ENCODE results near the gene SKOR2.
A peak's percentile ranks its signal among the peaks of the same experiment; 100 is the strongest.
"Not testable (repeated sequence)": the region's sequence is repeated elsewhere in the genome, so short reads cannot be mapped to it uniquely, and the experiment has no call there.

Gene SKOR2

DNA sequence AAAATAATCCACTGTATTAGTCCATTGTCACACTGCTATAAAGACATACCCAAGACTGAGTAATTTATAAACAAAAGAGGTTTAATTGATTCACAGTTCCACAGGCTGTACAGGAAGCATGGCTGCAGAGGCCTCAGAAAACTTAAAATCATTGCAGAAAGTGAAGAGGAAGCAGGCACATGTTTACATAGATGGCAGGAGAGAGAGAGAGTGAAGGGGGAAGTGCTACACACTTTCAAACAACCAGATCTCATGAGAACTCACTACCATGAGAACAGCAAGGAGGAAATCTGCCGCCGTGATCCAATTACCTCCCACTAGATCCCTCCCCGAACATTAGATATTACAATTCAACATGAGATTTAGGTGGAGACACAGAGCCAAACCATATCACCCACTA lies 55.5 kb downstream of the SKOR2 start:
- DNase-seq = not testable (repeated sequence)

DNA sequence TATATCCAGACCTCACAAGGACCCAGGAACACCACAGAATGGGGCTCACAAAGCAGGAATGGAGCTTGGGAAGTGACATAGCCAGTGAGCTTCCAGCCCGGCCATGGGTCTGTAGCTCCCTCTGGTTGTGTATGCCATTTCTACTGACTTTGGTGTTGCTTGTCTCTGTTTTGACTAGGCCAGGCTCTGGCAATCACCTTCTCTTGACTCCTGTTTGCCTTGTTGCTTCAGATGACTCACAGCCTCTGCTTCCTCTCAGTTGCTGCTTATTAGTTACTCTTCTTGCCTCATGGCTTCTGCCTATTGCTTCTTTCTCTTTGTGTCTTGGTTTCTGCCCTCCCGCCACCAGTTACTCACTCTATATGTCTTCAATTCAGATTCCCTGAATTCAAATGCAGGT lies 59.5 kb downstream of the SKOR2 start:
- no peak for DNase-seq

GRCh38 chr18:47187721-47188120 lies 63.7 kb downstream of the SKOR2 start:
- DNase-seq = no peak

DNA sequence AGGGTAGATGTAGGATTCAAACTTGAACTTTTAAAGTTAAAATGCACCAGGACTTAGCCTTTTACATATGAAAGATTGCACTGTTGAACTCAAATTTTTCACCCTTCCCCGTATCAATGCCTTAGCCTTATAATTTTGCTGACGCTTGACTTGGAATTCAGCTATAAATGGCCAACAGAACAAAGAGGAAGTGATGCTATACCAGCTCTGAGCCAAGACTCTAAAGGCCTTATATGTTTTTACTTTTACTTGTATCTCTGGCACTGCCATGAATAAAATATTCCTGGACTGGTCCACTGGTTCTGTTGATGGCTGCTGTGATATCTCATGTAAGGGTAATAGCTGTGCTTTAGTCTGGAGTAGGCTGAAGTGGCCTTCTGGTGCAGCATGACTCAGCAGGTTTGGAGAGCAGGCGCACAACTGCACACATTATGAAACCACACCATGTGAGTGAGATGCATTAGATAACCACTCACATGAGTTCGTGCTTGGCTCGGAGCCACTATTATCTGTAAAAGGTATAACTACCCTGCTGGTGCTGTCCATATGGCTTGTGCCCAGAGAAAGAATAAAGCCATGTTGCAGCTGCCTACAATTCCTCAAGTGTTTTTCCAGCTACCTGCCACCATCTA lies 66.9 kb downstream of the SKOR2 start:
- no peak for DNase-seq

DNA sequence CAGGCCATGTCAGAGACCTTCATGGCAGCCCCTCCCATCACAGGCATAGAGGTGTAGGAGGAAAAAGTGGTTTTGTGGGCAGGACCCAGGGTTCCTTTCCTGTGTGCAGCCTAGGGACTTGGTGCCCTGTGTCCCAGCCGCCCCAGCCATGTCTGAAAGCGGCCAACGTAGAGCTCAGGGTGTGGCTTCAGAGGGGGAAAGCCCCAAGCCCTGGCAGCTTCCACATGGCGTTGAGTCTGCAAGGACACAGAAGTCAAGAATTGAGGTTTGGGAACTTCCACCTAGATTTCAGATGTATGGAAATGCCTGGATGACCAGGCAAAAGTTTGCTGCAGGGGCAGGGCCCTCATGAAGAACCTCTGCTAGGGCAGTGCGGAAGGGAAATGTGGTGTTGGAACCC lies 69.3 kb downstream of the SKOR2 start:
- not testable (repeated sequence) for DNase-seq

DNA sequence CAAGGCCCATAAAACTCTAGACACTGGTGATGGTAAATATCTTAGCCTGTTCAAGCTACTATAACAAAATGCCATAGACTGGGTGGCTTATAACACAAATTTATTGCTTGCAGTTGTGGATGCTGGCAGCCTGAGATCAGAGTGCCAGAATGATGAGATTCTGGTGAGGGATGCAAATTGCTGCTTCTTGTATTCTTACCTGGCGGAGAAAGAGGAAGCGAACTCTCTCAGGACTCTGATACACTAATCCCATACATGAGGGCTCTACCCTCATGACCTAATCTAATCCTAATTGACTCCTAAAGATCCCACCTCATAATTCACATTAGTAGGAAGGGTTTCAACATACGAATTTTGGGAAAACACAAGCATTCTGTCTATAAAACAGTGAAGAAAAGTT lies 70.7 kb downstream of the SKOR2 start:
- no peak for DNase-seq

- no peak for DNase-seq
Observed at GRCh38 chr18:47179520-47179919, 71.9 kb downstream of the SKOR2 start.

DNA sequence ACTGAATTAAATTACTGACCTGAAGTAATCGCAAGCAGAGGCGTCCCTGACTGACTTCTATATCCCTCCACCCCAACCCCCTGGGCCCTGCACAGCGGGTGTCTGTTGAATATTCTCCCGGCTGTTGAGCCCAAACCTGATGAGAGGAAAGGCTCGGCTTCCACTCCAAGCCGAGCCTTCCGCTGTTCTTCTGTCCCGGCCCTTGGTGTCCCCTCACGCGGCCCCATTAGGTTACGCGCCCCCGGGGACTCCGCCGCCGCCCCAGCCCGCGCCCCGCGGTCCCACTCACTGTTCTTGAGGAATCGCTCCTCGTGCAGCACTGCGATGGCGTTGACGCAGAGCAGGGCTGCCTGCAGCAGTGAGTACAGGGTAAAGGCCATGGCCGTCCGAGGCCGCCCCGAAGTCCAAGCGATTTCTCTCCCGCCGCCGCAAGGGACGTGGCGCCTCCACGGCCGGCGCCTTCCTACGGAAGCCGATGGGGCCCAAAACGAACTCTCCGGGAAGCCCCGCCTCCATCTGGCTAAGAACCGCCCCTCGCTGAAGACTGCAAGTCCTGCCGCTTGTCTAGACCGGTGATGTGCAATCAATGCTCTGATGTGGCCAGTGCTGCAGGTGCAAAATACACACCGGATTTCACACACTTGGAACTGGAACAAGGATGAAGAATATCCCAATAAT lies 75.4 kb downstream of the SKOR2 start, which contains the start of gene IER3IP1:
Gene IER3IP1, minus strand, starts transcription at position 467 of the 678 bp plus-strand sequence. Its CDS starts 87 bp downstream, at position 380.
- DNase-seq = peak; percentile 89

GRCh38 chr18:47175283-47175897 lies 76.1 kb downstream of the SKOR2 start:
- no peak for DNase-seq

- no peak for DNase-seq
Observed at GRCh38 chr18:47174545-47175116, 76.8 kb downstream of the SKOR2 start.

- no peak for DNase-seq
Observed at GRCh38 chr18:47172476-47172875, 79.0 kb downstream of the SKOR2 start.

DNA sequence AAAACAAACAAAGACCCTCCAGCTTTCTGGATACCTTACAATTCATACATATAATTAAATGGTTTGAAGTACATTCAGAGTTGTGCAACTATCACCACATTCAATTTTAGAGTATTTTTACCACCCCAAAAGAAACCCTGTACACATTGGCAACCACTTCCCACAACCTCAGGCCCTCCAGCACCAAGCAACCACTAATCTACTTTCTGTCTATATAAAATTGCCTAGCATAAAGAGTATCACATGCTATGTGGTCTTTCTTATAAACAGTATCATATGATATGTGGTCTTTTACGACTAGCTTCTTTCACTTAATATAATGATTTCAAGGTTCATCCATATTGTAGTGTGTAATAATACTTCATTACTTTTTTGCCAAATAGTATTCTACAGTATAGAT lies 82.5 kb downstream of the SKOR2 start:
- DNase-seq = no peak

GRCh38 chr18:47168509-47168908 lies 83.0 kb downstream of the SKOR2 start:
- no peak for DNase-seq

DNA sequence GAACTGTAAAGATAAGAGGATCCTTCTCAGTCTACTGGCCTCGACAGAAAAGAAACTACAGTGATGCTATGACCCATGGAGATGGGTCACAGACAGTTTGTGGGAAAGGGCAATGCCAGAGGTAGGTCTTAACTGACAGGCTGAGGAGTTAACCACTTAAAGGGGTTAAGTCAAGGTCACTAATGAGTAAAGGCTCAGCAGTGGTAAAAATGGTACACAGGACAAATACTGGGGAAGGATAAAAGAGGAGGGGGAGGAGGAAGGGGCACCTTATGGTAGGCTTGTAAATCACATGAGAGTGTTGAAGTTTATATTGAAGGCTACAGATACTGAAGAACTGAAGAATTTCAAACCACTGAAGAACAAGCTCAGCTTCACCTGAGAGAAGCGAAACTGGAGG lies 85.2 kb downstream of the SKOR2 start:
- no peak for DNase-seq

DNA sequence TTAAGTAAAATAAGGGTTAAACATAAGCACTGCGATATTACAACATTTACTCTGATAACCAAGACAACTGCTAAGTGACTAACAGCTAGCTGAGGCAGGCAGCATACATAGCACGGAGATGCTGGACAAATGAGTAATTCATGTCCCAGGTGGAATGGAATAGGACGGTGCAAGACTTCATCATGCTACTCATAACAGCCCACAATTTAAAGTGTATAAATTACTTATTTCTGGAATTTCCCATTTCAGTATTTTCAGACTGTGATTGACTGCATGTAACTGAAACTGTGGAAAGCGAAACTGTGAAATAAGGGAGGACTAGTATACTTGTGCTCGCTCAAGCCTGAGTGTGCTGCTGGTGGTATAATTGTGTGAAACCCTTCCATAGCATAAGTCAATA lies 88.2 kb downstream of the SKOR2 start:
- DNase-seq = no peak

- DNase-seq = no peak
Observed at GRCh38 chr18:47160256-47160655, 91.2 kb downstream of the SKOR2 start.

GRCh38 chr18:47158404-47158803 lies 93.1 kb downstream of the SKOR2 start:
- DNase-seq = not testable (repeated sequence)

Data from activated CD8-positive, alpha-beta memory T cell treated with anti-CD3 and anti-CD28 coated beads, Interleukin-2, amount 50 U/mL, for 4 hours (primary cell).